Measurements from ENCODE around the gene CCDC80.

- TF ChIP-seq CTCF (IDR thresholded peaks at IDR 0.05; ENCODE audit: low read length) = no peak
- TF ChIP-seq EZH2 (IDR thresholded peaks at IDR 0.05; ENCODE audit: borderline replicate concordance, low read length) = no peak
Observed at GRCh38 chr3:112688819-112689218, 47.9 kb upstream of the CCDC80 start.

Measured in OCI-LY1 (cell line).